SK-N-MC (cell line): Measurements from ENCODE around the gene RGS10.

Experiments
- EZH2 ChIP-seq: fragments of 200-600 bp; sonication (generic); IDR thresholded peaks from one replicate; pipeline ENCODE4 v1.6.1; 2017; ENCODE audit warnings: antibody characterized with exemption
- FOXP2 ChIP-seq: optimal IDR thresholded peaks from 2 replicates; pipeline ENCODE3; 2011; ENCODE audit warnings: mild to moderate bottlenecking, moderate library complexity; ENCODE audit not compliant: insufficient read depth; ENCODE audit errors: extremely low read length, control extremely low read depth
- POLR2AphosphoS5 ChIP-seq: IDR thresholded peaks from 2 replicates; pipeline ENCODE4 v1.6.1; 2012; ENCODE audit warnings: mild to moderate bottlenecking, low read depth, low read length, borderline replicate concordance

DNA sequence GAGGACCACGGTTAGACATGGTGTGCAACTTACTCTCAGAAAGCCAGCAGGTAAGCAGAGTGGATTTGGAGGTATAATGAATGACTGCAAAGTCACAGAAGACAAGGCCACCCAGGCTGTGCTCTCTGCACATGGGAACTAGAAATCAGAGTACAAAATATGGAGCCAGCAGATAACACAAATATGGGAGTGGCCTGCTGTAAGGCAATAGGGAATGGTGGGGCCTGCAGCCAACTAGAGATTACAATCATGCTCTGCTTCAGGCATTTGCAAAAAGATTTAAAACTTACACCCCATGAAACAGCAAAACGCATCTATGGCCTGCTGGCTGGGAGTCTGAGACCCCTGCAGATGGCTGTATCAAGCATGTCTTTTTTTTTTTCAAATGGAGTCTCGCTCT, 47.0 kb downstream of the RGS10 start:
- TF ChIP-seq EZH2 (no peak), POLR2AphosphoS5 (no peak), FOXP2 (no peak)
